ENCODE data around the gene INO80E.

DNA sequence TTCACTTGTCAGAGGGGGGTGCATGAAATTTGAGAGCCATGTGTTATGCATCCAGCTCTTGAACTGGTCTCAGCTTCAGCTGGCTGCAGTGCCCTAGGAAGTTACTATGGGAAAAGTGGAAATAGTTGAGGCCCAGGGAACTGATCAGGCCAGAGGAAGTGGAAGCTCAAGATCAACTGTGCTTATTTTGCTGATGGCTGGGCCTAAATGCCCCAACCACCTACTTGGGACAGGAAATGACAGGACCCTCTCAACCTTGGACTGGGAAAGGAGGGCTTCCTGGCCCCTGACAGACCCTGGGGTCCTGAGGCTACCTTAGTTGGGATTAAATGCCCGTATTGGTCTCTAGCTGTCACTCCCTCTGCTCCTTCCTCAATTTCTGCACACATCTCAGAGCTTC, 23.5 kb upstream of the INO80E start:
- TF ChIP-seq, protein P1, sequence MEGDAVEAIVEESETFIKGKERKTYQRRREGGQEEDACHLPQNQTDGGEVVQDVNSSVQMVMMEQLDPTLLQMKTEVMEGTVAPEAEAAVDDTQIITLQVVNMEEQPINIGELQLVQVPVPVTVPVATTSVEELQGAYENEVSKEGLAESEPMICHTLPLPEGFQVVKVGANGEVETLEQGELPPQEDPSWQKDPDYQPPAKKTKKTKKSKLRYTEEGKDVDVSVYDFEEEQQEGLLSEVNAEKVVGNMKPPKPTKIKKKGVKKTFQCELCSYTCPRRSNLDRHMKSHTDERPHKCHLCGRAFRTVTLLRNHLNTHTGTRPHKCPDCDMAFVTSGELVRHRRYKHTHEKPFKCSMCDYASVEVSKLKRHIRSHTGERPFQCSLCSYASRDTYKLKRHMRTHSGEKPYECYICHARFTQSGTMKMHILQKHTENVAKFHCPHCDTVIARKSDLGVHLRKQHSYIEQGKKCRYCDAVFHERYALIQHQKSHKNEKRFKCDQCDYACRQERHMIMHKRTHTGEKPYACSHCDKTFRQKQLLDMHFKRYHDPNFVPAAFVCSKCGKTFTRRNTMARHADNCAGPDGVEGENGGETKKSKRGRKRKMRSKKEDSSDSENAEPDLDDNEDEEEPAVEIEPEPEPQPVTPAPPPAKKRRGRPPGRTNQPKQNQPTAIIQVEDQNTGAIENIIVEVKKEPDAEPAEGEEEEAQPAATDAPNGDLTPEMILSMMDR (IDR thresholded peaks at IDR 0.05): no peak
- TF ChIP-seq POLR2A (IDR thresholded peaks at IDR 0.05; ENCODE audit: low read length): no peak
- no peak for TF ChIP-seq MAFK (IDR thresholded peaks at IDR 0.05; ENCODE audit: partially characterized antibody)

All from A549 (cell line).